H1 (cell line): ENCODE measurements around the gene H2AZ2. TPM values are rescaled to one million over a fixed set of nuclear protein-coding genes. Genes with fewer than 3 reads are reported as not detected.

Experiments used
- CTCF ChIA-PET: fragments of 300-600 bp; sonication (Branson Sonifier 250); formaldehyde crosslinking; loops from one replicate; lab custom pipeline; 2021; ENCODE audit not compliant: partially characterized antibody; lab: Charles Lee
- POLR2A ChIA-PET: fragments of 300-600 bp; sonication (Branson Sonifier 250); formaldehyde crosslinking; loops from one replicate; lab custom pipeline; 2021; ENCODE audit warnings: inconsistent platforms; ENCODE audit not compliant: partially characterized antibody; lab: Charles Lee
- DNase-seq, 2 experiments: peaks; one replicate each; pipeline versions ENCODE4 v3.0.0 to v3.0.0-alpha.2; 2010 to 2022; ENCODE audit warnings: low spot score in 2 of 2, low read depth in 1 of 2, mixed read lengths in 1 of 2
- FAIRE-seq: peaks from 2 replicates; lab custom pipeline; 2011; peaks lifted over from hg19 to GRCh38; lab: Jason Lieb, UNC
- H2AFZ ChIP-seq: 2 replicates; pipeline ENCODE4 v1.8.1; 2012; ENCODE audit warnings: low read length, inconsistent platforms
- H2AK5ac ChIP-seq: 2 replicates; pipeline ENCODE4 v1.6.1; 2013; ENCODE audit warnings: low read depth, low read length
- H2BK120ac ChIP-seq: replicated peaks from 2 replicates; pipeline ENCODE3; 2013; ENCODE audit warnings: low read depth, low read length, inconsistent platforms
- H2BK12ac ChIP-seq: 2 replicates; pipeline ENCODE4 v1.6.1; 2013; ENCODE audit warnings: low read depth, low read length
- H2BK15ac ChIP-seq: 2 replicates; pipeline ENCODE4 v1.6.1; 2013; ENCODE audit warnings: low read length
- H2BK20ac ChIP-seq: 2 replicates; pipeline ENCODE4 v1.6.1; 2013; ENCODE audit warnings: low read length
- H2BK5ac ChIP-seq: 2 replicates; pipeline ENCODE4 v1.6.1; 2013; ENCODE audit warnings: low read depth, low read length
- H3K14ac ChIP-seq: 2 replicates; pipeline ENCODE4 v1.6.1; 2013; ENCODE audit warnings: inconsistent platforms; ENCODE audit not compliant: insufficient read length
- H3K18ac ChIP-seq: 2 replicates; pipeline ENCODE4 v1.6.1; 2013; ENCODE audit warnings: low read length; ENCODE audit errors: extremely low read depth
- H3K23ac ChIP-seq: 2 replicates; pipeline ENCODE4 v1.6.1; 2013; ENCODE audit warnings: inconsistent platforms; ENCODE audit not compliant: insufficient read length
- H3K23me2 ChIP-seq: 2 replicates; pipeline ENCODE4 v1.6.1; 2013; ENCODE audit warnings: low read depth, low read length
- H3K27ac ChIP-seq: 2 replicates; pipeline ENCODE4 v1.6.1; 2011; ENCODE audit warnings: low read depth, low read length, inconsistent platforms
- H3K27me3 ChIP-seq, 4 experiments: replicated peaks in 1 of 4; 1 replicate in 1 of 4; 2 replicates in 3 of 4; pipeline versions ENCODE4 v1.6.1 to v1.8.1; 2011 to 2013; ENCODE audit warnings: low read length in 3 of 4, mild to moderate bottlenecking in 3 of 4, inconsistent platforms in 2 of 4, mixed read lengths in 2 of 4, moderate library complexity in 1 of 4; ENCODE audit not compliant: control insufficient read depth in 3 of 4, insufficient read depth in 3 of 4; ENCODE audit errors: extremely low read depth in 1 of 4
- H3K36me3 ChIP-seq, 4 experiments: 2 replicates each; pipeline versions ENCODE4 v1.6.1 to v1.8.1; 2011 to 2013; ENCODE audit warnings: mild to moderate bottlenecking in 4 of 4, low read length in 3 of 4, moderate library complexity in 2 of 4, control low read depth in 1 of 4, inconsistent platforms in 1 of 4; ENCODE audit not compliant: insufficient read depth in 4 of 4, control insufficient read depth in 2 of 4
- H3K4ac ChIP-seq: replicated peaks from 2 replicates; pipeline ENCODE3; 2013; ENCODE audit warnings: low read length, low read depth, mixed read lengths, inconsistent platforms; ENCODE audit not compliant: insufficient read length
- H3K4me1 ChIP-seq, 4 experiments: replicated peaks in 1 of 4; 1 replicate in 1 of 4; 2 replicates in 3 of 4; pipeline versions ENCODE4 v1.6.1 to v1.8.1; 2011 to 2013; ENCODE audit warnings: low read length in 3 of 4, inconsistent platforms in 2 of 4, mixed read lengths in 1 of 4; ENCODE audit not compliant: insufficient read depth in 4 of 4, control insufficient read depth in 3 of 4
- H3K4me2 ChIP-seq, 2 experiments: 2 replicates each; pipeline versions ENCODE4 v1.6.1 to v1.8.1; 2011 to 2013; ENCODE audit warnings: low read depth in 2 of 2, low read length in 2 of 2, control low read depth in 1 of 2, inconsistent platforms in 1 of 2, mild to moderate bottlenecking in 1 of 2; ENCODE audit not compliant: insufficient read depth in 1 of 2
- H3K4me3 ChIP-seq, 4 experiments: fragments of 200-600, 300-600 bp in 1 of 4; sonication (generic), shearing (Covaris generic), sonication (Bioruptor Twin) in 1 of 4; 2 replicates each; pipeline versions ENCODE4 v1.5.1 to v1.8.1; 2011 to 2016; ENCODE audit warnings: low read length in 4 of 4, low read depth in 3 of 4, control low read depth in 2 of 4, inconsistent platforms in 2 of 4, mild to moderate bottlenecking in 2 of 4, mixed read lengths in 1 of 4, moderate library complexity in 1 of 4; ENCODE audit not compliant: insufficient read depth in 2 of 4; ENCODE audit errors: extremely low read depth in 1 of 4
- H3K56ac ChIP-seq: replicated peaks from 2 replicates; pipeline ENCODE3; 2013; ENCODE audit warnings: low read depth, mild to moderate bottlenecking, mixed read lengths, low read length, inconsistent platforms; ENCODE audit not compliant: insufficient read length
- H3K79me1 ChIP-seq: 2 replicates; pipeline ENCODE4 v1.6.1; 2013; ENCODE audit warnings: low read depth, low read length, control low read depth
- H3K79me2 ChIP-seq, 2 experiments: 2 replicates each; pipeline versions ENCODE4 v1.6.1 to v1.8.1; 2012 to 2013; ENCODE audit warnings: low read length in 2 of 2, mild to moderate bottlenecking in 2 of 2, inconsistent platforms in 1 of 2; ENCODE audit not compliant: insufficient read depth in 2 of 2, control insufficient read depth in 1 of 2
- H3K9ac ChIP-seq, 4 experiments: replicated peaks in 1 of 4; 1 replicate in 1 of 4; 2 replicates in 3 of 4; pipeline versions ENCODE4 v1.6.1 to v1.8.1; 2011 to 2013; ENCODE audit warnings: low read depth in 3 of 4, low read length in 3 of 4, control low read depth in 2 of 4, mild to moderate bottlenecking in 2 of 4, moderate library complexity in 2 of 4, inconsistent platforms in 1 of 4; ENCODE audit errors: extremely low read depth in 1 of 4
- H3K9me3 ChIP-seq, 2 experiments: 2 replicates each; pipeline versions ENCODE4 v1.6.1 to v1.8.1; 2012 to 2013; ENCODE audit warnings: mild to moderate bottlenecking in 2 of 2, moderate library complexity in 2 of 2, control low read depth in 1 of 2, inconsistent platforms in 1 of 2, low read depth in 1 of 2, low read length in 1 of 2, mixed read lengths in 1 of 2; ENCODE audit not compliant: insufficient read depth in 2 of 2
- H4K20me1 ChIP-seq, 2 experiments: replicated peaks in 1 of 2; 2 replicates each; pipeline versions ENCODE3 to v1.8.1; 2011 to 2013; ENCODE audit warnings: inconsistent platforms in 2 of 2, low read length in 2 of 2, mild to moderate bottlenecking in 1 of 2; ENCODE audit not compliant: insufficient read depth in 2 of 2, control insufficient read depth in 1 of 2
- H4K5ac ChIP-seq: 2 replicates; pipeline ENCODE4 v1.6.1; 2013; ENCODE audit warnings: low read length, low read depth, mixed read lengths, inconsistent platforms; ENCODE audit not compliant: insufficient read length
- H4K8ac ChIP-seq: 2 replicates; pipeline ENCODE4 v1.8.0; 2013; ENCODE audit warnings: mild to moderate bottlenecking, moderate library complexity, low read length, inconsistent platforms; ENCODE audit not compliant: insufficient read depth; ENCODE audit errors: extremely low read depth
- H4K91ac ChIP-seq: replicated peaks from 2 replicates; pipeline ENCODE3; 2013; ENCODE audit warnings: low read length, mixed read lengths, inconsistent platforms; ENCODE audit not compliant: insufficient read length
- BCL11A ChIP-seq, 2 experiments: IDR thresholded peaks; one replicate each; pipeline ENCODE4 v1.6.1; 2011; ENCODE audit warnings: low read depth in 2 of 2, low read length in 2 of 2, mild to moderate bottlenecking in 2 of 2
- CBX5 ChIP-seq: fragments of 300-800, 300-1000 bp; sonication (generic); IDR thresholded peaks from 2 replicates; pipeline ENCODE4 v1.7.1; 2016; ENCODE audit warnings: antibody characterized with exemption, low read length, low read depth
- CHD1 ChIP-seq: IDR thresholded peaks from 2 replicates; pipeline ENCODE4 v1.6.1; 2012; ENCODE audit warnings: low read depth, low read length, improper control_type of control experiment
- CREB1 ChIP-seq: IDR thresholded peaks from 2 replicates; pipeline ENCODE4 v1.6.1; 2012; ENCODE audit warnings: inconsistent platforms
- FOSL1 ChIP-seq: IDR thresholded peaks from 2 replicates; pipeline ENCODE4 v1.6.1; 2011; ENCODE audit warnings: mild to moderate bottlenecking, low read depth, low read length, moderate library complexity; ENCODE audit not compliant: insufficient read depth
- GABPA ChIP-seq: IDR thresholded peaks from 2 replicates; pipeline ENCODE4 v1.6.1; 2011; ENCODE audit warnings: mild to moderate bottlenecking, low read length, moderate library complexity, borderline replicate concordance; ENCODE audit not compliant: insufficient read depth
- PHF8 ChIP-seq: fragments of 200-600 bp; sonication (generic); conservative IDR thresholded peaks from 2 replicates; pipeline ENCODE4 v1.7.1; 2012; ENCODE audit warnings: low read depth, mild to moderate bottlenecking, inconsistent platforms, low read length, moderate library complexity
- POLR2A ChIP-seq, 2 experiments: IDR thresholded peaks; 1 replicate in 1 of 2; 2 replicates in 1 of 2; pipeline ENCODE4 v1.6.1; 2011; ENCODE audit warnings: low read depth in 2 of 2, low read length in 2 of 2, mild to moderate bottlenecking in 2 of 2; ENCODE audit errors: control extremely low read depth in 1 of 2
- RXRA ChIP-seq: IDR thresholded peaks from 2 replicates; pipeline ENCODE4 v1.6.1; 2011; ENCODE audit warnings: low read depth, mild to moderate bottlenecking, low read length, moderate library complexity; ENCODE audit not compliant: insufficient read depth
- SIN3A ChIP-seq, 2 experiments: IDR thresholded peaks in 1 of 2; conservative IDR thresholded peaks in 1 of 2; 2 replicates each; pipeline ENCODE4 v1.6.1; 2011 to 2012; ENCODE audit warnings: low read length in 2 of 2, improper control_type of control experiment in 1 of 2, low read depth in 1 of 2, mild to moderate bottlenecking in 1 of 2
- SIX5 ChIP-seq: IDR thresholded peaks from 2 replicates; pipeline ENCODE4 v1.6.1; 2011; ENCODE audit warnings: mild to moderate bottlenecking, low read depth, low read length
- SP1 ChIP-seq: IDR thresholded peaks from 2 replicates; pipeline ENCODE4 v1.6.1; 2011; ENCODE audit warnings: low read depth, low read length
- SP2 ChIP-seq: IDR thresholded peaks from 2 replicates; pipeline ENCODE4 v1.6.1; 2012; ENCODE audit warnings: mild to moderate bottlenecking, low read length, inconsistent platforms
- WGBS, 2 experiments: shearing (Covaris generic) in 1 of 2; methylation state at CpG; one replicate each; pipeline versions ENCODE4 v1.1.6 to v1.1.7; 2013 to 2015; ENCODE audit warnings: low lambda C conversion rate in 2 of 2, mixed read lengths in 2 of 2, inconsistent platforms in 1 of 2, low coverage in 1 of 2, missing lambda C conversion rate in 1 of 2; ENCODE audit not compliant: insufficient replicate concordance in 2 of 2, insufficient coverage in 1 of 2, insufficient read length in 1 of 2; ENCODE audit errors: extremely low coverage in 1 of 2, missing lambda C conversion rate in 1 of 2; 5-methylcytosine and 5-hydroxymethylcytosine counted together
- polyA plus RNA-seq, 7 experiments: library from polyadenylated mRNA; depleted of rRNA in 3 of 7; stranded (reverse) in 5 of 7; unstranded in 2 of 7; fragments of >200 nt in 5 of 7; fragments of 200-250 nt in 2 of 7; gene quantifications; 1 replicate in 5 of 7; 2 replicates in 1 of 7; 4 replicates in 1 of 7; pipeline versions ENCODE4 v1.2.1 to v1.2.3, GENCODE V29; 2011 to 2013; ENCODE audit warnings: missing spikeins in 2 of 7, mixed read lengths in 2 of 7
- total RNA-seq: library from RNA; stranded (reverse); fragmentation: NEBNext Ultra II Directional; extraction: Animal tissue kit (Norgen Biotek cat#: 25700); gene quantifications from 2 replicates; pipeline ENCODE4 v1.2.1, GENCODE V29; 2021
- TF ChIP-seq, protein P1 (sequence below): IDR thresholded peaks from 2 replicates; pipeline ENCODE4 v1.6.1; 2011; ENCODE audit warnings: low read depth, mild to moderate bottlenecking, low read length; ENCODE audit not compliant: insufficient read depth

Gene H2AZ2
- total and polyA plus RNA-seq, 2 of the 8 experiments (the other 6 are each of a cell fraction or from before 2014, with no cell fraction given): 168 to 187 TPM

DNA sequence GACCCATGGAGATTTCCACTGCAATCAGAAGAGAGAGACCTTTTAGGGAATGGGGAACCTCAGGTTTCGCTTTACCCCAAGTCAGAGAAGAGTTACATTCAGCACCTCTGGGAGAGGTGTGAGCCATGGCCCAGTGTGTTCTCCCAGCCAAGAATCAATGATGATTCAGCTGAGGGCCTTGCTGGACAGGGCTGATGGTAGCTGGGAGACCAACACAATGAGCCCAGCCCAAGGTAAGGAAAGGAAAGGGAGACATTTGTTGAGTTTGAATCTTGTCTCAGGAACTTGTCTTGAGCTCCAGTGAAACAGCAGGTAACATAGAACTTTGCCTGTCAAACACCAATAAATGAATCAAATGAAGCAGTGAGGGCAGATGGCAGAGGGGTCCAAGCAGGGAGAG is 65.4 kb downstream of the H2AZ2 start:
- no peak overlapping the region for H2BK12ac ChIP-seq
- no peak overlapping the region for H3K56ac ChIP-seq
- H2BK15ac ChIP-seq: no peak overlapping the region; the same call in 1 of the 2 replicates
- H3K23me2 ChIP-seq: no peaks in the 10 kb centered on the region
- H4K91ac ChIP-seq: no peak overlapping the region
- H4K20me1 ChIP-seq: no peaks in the 10 kb centered on the region
- no peak overlapping the region for H3K4me2 ChIP-seq
- H3K79me2 ChIP-seq: no peaks in the 10 kb centered on the region
- no peak overlapping the region for H2BK5ac ChIP-seq
- H3K23ac ChIP-seq: no peak overlapping the region
- DNase-seq (no peak), FAIRE-seq (no peak)
- peaks cover 0 to 4% (median 0%) of the 10 kb centered on the region in 4 experiments; a peak in 3 of 7 replicates for H3K4me1 ChIP-seq
- ChIA-PET POLR2A (interaction anchor here (1.0 to 1.3 kb wide), 2 partner anchors 10 to 16 kb away, joined by 3 to 6 read pairs; no protein-coding TSS in a partner anchor), CTCF (interaction anchor here (1.1 kb wide), 1 partner anchor 18 kb away, joined by 6 read pairs; no protein-coding TSS in a partner anchor)
- no peak overlapping the region for H3K18ac ChIP-seq
- H3K14ac ChIP-seq: no peak overlapping the region
- no peak overlapping the region for H3K27ac ChIP-seq
- no peak overlapping the region for H2AK5ac ChIP-seq
- H3K79me1 ChIP-seq: no peaks in the 10 kb centered on the region
- no peak overlapping the region for H4K5ac ChIP-seq
- H3K4me3 ChIP-seq: no peak overlapping the region
- H3K36me3 ChIP-seq: no peaks in the 10 kb centered on the region
- no peak overlapping the region; the same call in 1 of the 2 replicates for H4K8ac ChIP-seq
- H3K9ac ChIP-seq: no peak overlapping the region
- H2BK120ac ChIP-seq: no peak overlapping the region
- WGBS, 2 experiments: 100% methylated on average over 1 of the region's 1 CpG; no CpG with 5 or more reads in 1 of the 2 experiments
- no peak overlapping the region for H3K4ac ChIP-seq
- no peak overlapping the region for H2BK20ac ChIP-seq
- no peak overlapping the region for H2AFZ ChIP-seq
- H3K9me3 ChIP-seq: peaks cover 3 to 4% of the 10 kb centered on the region in 2 experiments; a peak in 2 of 4 replicates
- no peaks in the 10 kb centered on the region for H3K27me3 ChIP-seq
- no peak for TF ChIP-seq FOSL1
- no peak for TF ChIP-seq CREB1
- TF ChIP-seq SP2: no peak
- no peak for TF ChIP-seq CBX5
- no peak for TF ChIP-seq SP1
- TF ChIP-seq BCL11A (IDR thresholded peaks at IDR 0.05; ENCODE audit: low read depth in 2 of 2, low read length in 2 of 2): no peak
- TF ChIP-seq SIX5: no peak
- no peak for TF ChIP-seq RXRA
- TF ChIP-seq POLR2A (IDR thresholded peaks at IDR 0.05; ENCODE audit: control extremely low read depth in 1 of 2, low read depth in 2 of 2, low read length in 2 of 2): no peak
- TF ChIP-seq, protein P1, sequence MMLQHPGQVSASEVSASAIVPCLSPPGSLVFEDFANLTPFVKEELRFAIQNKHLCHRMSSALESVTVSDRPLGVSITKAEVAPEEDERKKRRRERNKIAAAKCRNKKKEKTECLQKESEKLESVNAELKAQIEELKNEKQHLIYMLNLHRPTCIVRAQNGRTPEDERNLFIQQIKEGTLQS: no peak
- TF ChIP-seq GABPA: no peak
- TF ChIP-seq CHD1: no peak
- no peak for TF ChIP-seq SIN3A (conservative IDR thresholded peaks at IDR 0.05 in 1 of 2, IDR thresholded peaks at IDR 0.05 in 1 of 2; ENCODE audit: low read depth in 1 of 2, low read length in 2 of 2)
- no peak for TF ChIP-seq PHF8
